Prostate gland (tissue), 2 donors: ENCODE results near the gene CALCB.

ENCODE experiments used
- CTCF ChIP-seq, 4 experiments: fragments of 200-600 bp in 2 of 4; fragments of 450-650 bp in 2 of 4; sonication (generic) in 2 of 4; IDR thresholded peaks; 1 replicate in 3 of 4; 2 replicates in 1 of 4; pipeline ENCODE4 v1.5.1; 2016 to 2019; ENCODE audit warnings: antibody characterized with exemption in 4 of 4, mild to moderate bottlenecking in 2 of 4, moderate library complexity in 2 of 4
- POLR2A ChIP-seq: fragments of 450-650 bp; IDR thresholded peaks from one replicate; pipeline ENCODE4 v1.6.1; 2016; ENCODE audit warnings: antibody characterized with exemption, mild to moderate bottlenecking
- POLR2AphosphoS5 ChIP-seq: sonication (generic); formaldehyde crosslinking; IDR thresholded peaks from one replicate; pipeline ENCODE4 v1.6.1; 2017; ENCODE audit warnings: antibody characterized with exemption

DNA sequence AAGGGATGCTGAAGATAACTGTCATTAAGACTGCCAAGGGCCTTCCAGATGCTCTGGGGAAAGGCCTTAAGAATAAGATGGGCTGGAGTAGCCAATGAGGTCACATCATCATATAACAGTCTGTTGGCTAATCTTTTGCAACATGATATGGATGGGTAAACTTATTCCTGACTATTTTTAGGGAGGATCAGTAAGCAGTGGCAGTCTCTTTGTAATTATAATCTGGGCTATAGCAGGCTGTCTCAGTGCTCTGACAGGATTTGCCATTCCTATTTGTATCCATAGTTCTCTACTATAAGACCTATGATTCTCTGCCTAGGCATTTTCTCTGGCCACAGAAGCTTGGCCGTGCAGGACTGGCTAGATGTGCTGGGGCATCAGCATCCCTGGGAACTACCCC lies 16.1 kb upstream of the CALCB start:
- TF ChIP-seq POLR2A = no peak
- no peak for TF ChIP-seq CTCF (IDR thresholded peaks at IDR 0.05)
- no peak for TF ChIP-seq POLR2AphosphoS5
